ENCODE measurements around the gene TMA16. TPM values are rescaled to one million over a fixed set of nuclear protein-coding genes. Genes with fewer than 3 reads are reported as not detected.
"Not testable (repeated sequence)": the region's sequence is repeated elsewhere in the genome, so short reads cannot be mapped to it uniquely, and the experiment has no call there.

Gene TMA16
- 10 to 100 TPM; 11.4 to 15.2 TPM for total RNA-seq

GRCh38 chr4:163494360-163495241 lies at the start of gene TMA16:
Gene TMA16 (plus strand): TSS chr4:163494690. CDS start chr4:163494802, 112 bp downstream.
- Histone ChIP-seq H3K4me1 (peaks cover 0 to 7% of the 10 kb centered on the region in 2 donors), H3K27ac (peak within 1 kb of the TSS; percentile 71 to 79), H3K9me3 (no peaks in the 10 kb centered on the region), H3K27me3 (no peaks in the 10 kb centered on the region), H3K4me3 (peak within 1 kb of the TSS; percentile 82), H3K36me3 (no peaks in the 10 kb centered on the region)
- DNase-seq (ENCODE audit: low spot score): peak; percentile 91
- TF ChIP-seq CTCF (IDR thresholded peaks at IDR 0.05): no peak

- H3K27ac ChIP-seq; H3K36me3 ChIP-seq; DNase-seq (ENCODE audit: low spot score); H3K9me3 ChIP-seq; H3K4me1 ChIP-seq; H3K27me3 ChIP-seq; H3K4me3 ChIP-seq: not testable (repeated sequence)
Measured at GRCh38 chr4:163447023-163447422, 47.5 kb upstream of the TMA16 start.

- Histone ChIP-seq H3K27me3 (no peaks in the 10 kb centered on the region), H3K4me3 (no peak overlapping the region), H3K4me1 (no peaks in the 10 kb centered on the region), H3K36me3 (no peaks in the 10 kb centered on the region), H3K9me3 (no peaks in the 10 kb centered on the region), H3K27ac (no peak overlapping the region)
- DNase-seq (ENCODE audit: low spot score): no peak
- TF ChIP-seq CTCF (IDR thresholded peaks at IDR 0.05): no peak
Measured at GRCh38 chr4:163447481-163447880, 47.0 kb upstream of the TMA16 start.

- H3K4me1 ChIP-seq: no peaks in the 10 kb centered on the region
- no peak for DNase-seq (ENCODE audit: low spot score)
- no peak for TF ChIP-seq CTCF (IDR thresholded peaks at IDR 0.05)
- no peaks in the 10 kb centered on the region for H3K27me3 ChIP-seq
- no peak overlapping the region for H3K4me3 ChIP-seq
- H3K9me3 ChIP-seq: no peaks in the 10 kb centered on the region
- no peak overlapping the region for H3K27ac ChIP-seq
- H3K36me3 ChIP-seq: no peaks in the 10 kb centered on the region
Measured at GRCh38 chr4:163448540-163449203, 45.8 kb upstream of the TMA16 start.

- H3K36me3 ChIP-seq: no peaks in the 10 kb centered on the region
- H3K27ac ChIP-seq: no peak overlapping the region
- TF ChIP-seq CTCF (IDR thresholded peaks at IDR 0.05): no peak
- no peaks in the 10 kb centered on the region for H3K4me1 ChIP-seq
- H3K9me3 ChIP-seq: no peaks in the 10 kb centered on the region
- H3K4me3 ChIP-seq: no peak overlapping the region
- no peak for DNase-seq (ENCODE audit: low spot score)
- no peaks in the 10 kb centered on the region for H3K27me3 ChIP-seq
Measured at GRCh38 chr4:163462556-163462955, 31.9 kb upstream of the TMA16 start.

- no peak overlapping the region for H3K4me3 ChIP-seq
- H3K27me3 ChIP-seq: no peaks in the 10 kb centered on the region
- TF ChIP-seq CTCF (IDR thresholded peaks at IDR 0.05): no peak
- no peaks in the 10 kb centered on the region for H3K4me1 ChIP-seq
- no peaks in the 10 kb centered on the region for H3K9me3 ChIP-seq
- H3K36me3 ChIP-seq: no peaks in the 10 kb centered on the region
- no peak for DNase-seq (ENCODE audit: low spot score)
- H3K27ac ChIP-seq: no peak overlapping the region
Measured at GRCh38 chr4:163467082-163467770, 27.3 kb upstream of the TMA16 start.
